ENCODE results near the gene PRR3. TPM values are rescaled to one million over a fixed set of nuclear protein-coding genes. Genes with fewer than 3 reads are reported as not detected.

Gene PRR3
- total and polyA plus RNA-seq, 9 of the 15 experiments (the other 6 are each of a cell fraction or from before 2014, with no cell fraction given), result 23.5 to 59.6 (median 28.8) TPM

- no peaks in the 10 kb centered on the region for H3K9me3 ChIP-seq (replicated peaks; ENCODE audit: control insufficient read depth, insufficient read depth, low read depth, low read length)
- no peak overlapping the region for H3K27ac ChIP-seq (ENCODE audit: extremely low read depth, low read depth, low read length)
- peaks cover 3% of the 10 kb centered on the region; the same call in 1 of the 3 replicates for H3K79me2 ChIP-seq (ENCODE audit: control insufficient read depth, insufficient read depth, low read length)
- DNase-seq (ENCODE audit: extremely low read depth in 1 of 4, low spot score in 3 of 4) (no peak), ATAC-seq (no peak), FAIRE-seq (no peak)
- no peak overlapping the region for H3K4me2 ChIP-seq (ENCODE audit: insufficient read depth, low read length)
- WGBS (ENCODE audit: insufficient coverage, low coverage, missing lambda C conversion rate), result 90% methylated on average over 6 of the region's 6 CpGs
- TF ChIP-seq LEF1 (IDR thresholded peaks at IDR 0.05), result no peak
- no peak for TF ChIP-seq ZNF589 (CRISPR knock-in tag; IDR thresholded peaks at IDR 0.05; ENCODE audit: low read depth)
- TF ChIP-seq ZNF639 (CRISPR knock-in tag; conservative IDR thresholded peaks at IDR 0.05 in 1 of 2, IDR thresholded peaks at IDR 0.05 in 1 of 2), result no peak
- TF ChIP-seq TAF1 (IDR thresholded peaks at IDR 0.05; ENCODE audit: control insufficient read depth, extremely low read depth, insufficient read depth, low read length, severe bottlenecking), result no peak
- no peak for TF ChIP-seq HOMEZ (CRISPR knock-in tag; IDR thresholded peaks at IDR 0.05)
- TF ChIP-seq SREBF2 (CRISPR knock-in tag; IDR thresholded peaks at IDR 0.05), result no peak
- TF ChIP-seq ZKSCAN8 (CRISPR knock-in tag; IDR thresholded peaks at IDR 0.05), result no peak
- no peak for TF ChIP-seq ARID1B (IDR thresholded peaks at IDR 0.05)
- no peak for TF ChIP-seq HMGN3 (IDR thresholded peaks at IDR 0.05; ENCODE audit: borderline replicate concordance, extremely low read depth, insufficient read length, low read depth, low read length)
- H3K4me3 ChIP-seq, result no peak overlapping the region
- peaks cover 76% of the 10 kb centered on the region for H3K36me3 ChIP-seq (ENCODE audit: control insufficient read depth, insufficient read depth, low read length)
- H3K9me1 ChIP-seq (ENCODE audit: control insufficient read depth, insufficient read depth, low read length), result no peaks in the 10 kb centered on the region
- ChIA-PET CTCF (ENCODE audit: low intra/inter-chr PET ratio) (no interaction called here), POLR2A (interaction anchor here (0.9 to 13.5 kb wide), 5 partner anchors 9 to 32 kb away, joined by 3 to 310 read pairs (median 36); no protein-coding TSS in a partner anchor)
- H3K4me1 ChIP-seq (replicated peaks in 1 of 2; ENCODE audit: control insufficient read depth in 2 of 2, insufficient read depth in 2 of 2, low read length in 2 of 2), result peaks cover 4 to 11% of the 10 kb centered on the region in 2 experiments; a peak in 4 of 5 replicates
- intact Hi-C loops (cut with micrococcal nuclease) (no loop called here), in situ Hi-C loops (cut with MboI) (no loop called here)
- H2AFZ ChIP-seq (ENCODE audit: low read depth, low read length), result no peak overlapping the region
- H3K9ac ChIP-seq (ENCODE audit: insufficient read depth in 1 of 2, low read depth in 2 of 2, low read length in 2 of 2), result no peak overlapping the region; a peak in 1 of 4 replicates
- peaks cover 7% of the 10 kb centered on the region; the same call in 1 of the 2 replicates for H4K20me1 ChIP-seq (replicated peaks; ENCODE audit: control insufficient read depth, insufficient read depth, low read length)
- no TSS peak for BruUV-seq (replicated peaks)
- H3K27me3 ChIP-seq (ENCODE audit: control insufficient read depth in 2 of 2, insufficient read depth in 2 of 2, low read length in 2 of 2), result no peaks in the 10 kb centered on the region
Measured at GRCh38 chr6:30601436-30601814, 44.3 kb downstream of the PRR3 start.
